ENCODE results near the gene TMED6.

TMED6 gene

DNA sequence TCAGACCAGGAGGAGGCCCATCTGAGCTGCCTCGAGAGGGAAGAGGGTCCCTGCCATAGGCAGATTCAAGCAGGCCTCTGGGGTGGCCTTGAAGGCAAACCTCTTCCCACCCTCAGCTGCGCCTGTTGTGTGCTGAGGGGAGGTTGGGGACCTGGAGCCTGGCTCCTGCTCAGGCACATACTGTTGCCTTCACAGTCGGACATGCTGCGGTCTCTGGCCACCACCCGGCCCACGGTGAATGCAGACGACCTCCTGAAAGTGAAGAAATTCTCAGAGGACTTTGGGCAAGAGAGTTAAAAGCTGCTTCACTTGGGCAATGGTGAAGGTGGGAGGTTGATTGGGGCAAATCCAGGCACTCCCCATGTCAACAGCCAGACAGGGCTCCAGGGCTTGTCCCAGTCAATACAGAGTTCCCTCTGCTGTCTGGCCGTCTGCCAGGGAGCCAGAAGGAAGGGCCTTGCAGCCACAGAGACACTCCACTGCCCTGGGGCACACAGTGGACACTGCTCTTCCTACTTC, 27.5 kb downstream of the TMED6 start:
- no peak for DNase-seq (ENCODE audit: low spot score)

DNA sequence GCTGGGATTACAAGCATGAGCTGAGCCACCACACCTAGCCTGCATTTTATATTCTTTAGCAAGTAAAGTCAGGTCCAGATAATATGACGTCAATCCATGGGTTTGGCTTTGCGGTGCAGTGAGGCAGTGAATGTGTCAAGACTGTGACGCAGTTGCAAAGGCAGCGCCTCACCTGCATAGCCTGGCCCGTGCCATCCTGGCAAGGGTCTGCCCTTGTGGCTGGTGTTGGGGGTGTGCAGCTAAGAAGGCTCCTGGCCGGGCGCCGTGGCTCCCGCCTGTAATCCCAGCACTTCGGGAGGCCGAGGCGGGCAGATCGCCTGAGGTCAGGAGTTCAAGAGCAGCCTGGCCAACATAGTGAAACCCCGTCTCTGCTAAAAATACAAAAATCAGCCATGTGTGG, 28.2 kb downstream of the TMED6 start:
- no peak for DNase-seq (ENCODE audit: low spot score)

GRCh38 chr16:69322343-69322742, 29.2 kb downstream of the TMED6 start:
- no peak for DNase-seq (ENCODE audit: low spot score)

DNA sequence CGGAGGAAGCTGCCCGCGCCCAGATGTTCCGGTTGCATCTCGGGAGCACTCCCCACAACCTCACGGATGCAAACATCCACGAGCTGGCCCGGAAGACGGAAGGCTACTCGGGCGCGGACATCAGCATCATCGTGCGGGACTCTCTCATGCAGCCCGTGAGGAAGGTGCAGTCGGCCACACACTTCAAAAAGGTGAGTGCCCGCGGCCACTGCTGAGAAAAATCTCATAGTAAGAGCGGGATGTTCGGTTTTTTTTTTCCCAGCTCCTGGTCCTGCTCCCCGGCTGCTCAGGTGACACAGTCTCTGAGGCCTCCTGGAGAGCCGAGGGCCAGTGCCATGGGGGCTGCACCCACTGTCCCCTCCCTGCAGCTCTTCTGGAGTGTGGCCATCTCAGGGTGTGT, 30.5 kb downstream of the TMED6 start:
- DNase-seq (ENCODE audit: low spot score) = no peak

DNA sequence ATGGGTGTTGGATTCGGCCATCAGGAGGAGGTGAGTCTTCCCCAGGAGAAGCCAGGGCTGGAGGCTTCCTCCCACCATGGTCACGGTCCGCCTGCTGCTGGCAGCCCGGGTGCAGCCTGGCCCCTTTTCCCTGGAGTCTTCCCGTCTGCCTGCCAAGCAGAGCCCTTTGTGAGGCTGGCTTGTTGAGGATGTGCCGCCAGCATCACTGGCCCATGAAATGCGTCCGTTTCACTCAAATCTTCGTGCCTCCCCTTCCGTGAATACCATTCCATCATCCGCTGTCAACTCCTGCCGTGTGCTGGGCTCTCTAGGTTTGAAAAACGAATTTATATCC, 30.9 kb downstream of the TMED6 start:
- no peak for DNase-seq (ENCODE audit: low spot score)

- no peak for DNase-seq (ENCODE audit: low spot score)
Observed at GRCh38 chr16:69319826-69320739, 31.5 kb downstream of the TMED6 start.

- DNase-seq (ENCODE audit: low spot score) = no peak
Observed at GRCh38 chr16:69319381-69319780, 32.2 kb downstream of the TMED6 start.

- no peak for DNase-seq (ENCODE audit: low spot score)
Observed at GRCh38 chr16:69318911-69319289, 32.7 kb downstream of the TMED6 start.

DNA sequence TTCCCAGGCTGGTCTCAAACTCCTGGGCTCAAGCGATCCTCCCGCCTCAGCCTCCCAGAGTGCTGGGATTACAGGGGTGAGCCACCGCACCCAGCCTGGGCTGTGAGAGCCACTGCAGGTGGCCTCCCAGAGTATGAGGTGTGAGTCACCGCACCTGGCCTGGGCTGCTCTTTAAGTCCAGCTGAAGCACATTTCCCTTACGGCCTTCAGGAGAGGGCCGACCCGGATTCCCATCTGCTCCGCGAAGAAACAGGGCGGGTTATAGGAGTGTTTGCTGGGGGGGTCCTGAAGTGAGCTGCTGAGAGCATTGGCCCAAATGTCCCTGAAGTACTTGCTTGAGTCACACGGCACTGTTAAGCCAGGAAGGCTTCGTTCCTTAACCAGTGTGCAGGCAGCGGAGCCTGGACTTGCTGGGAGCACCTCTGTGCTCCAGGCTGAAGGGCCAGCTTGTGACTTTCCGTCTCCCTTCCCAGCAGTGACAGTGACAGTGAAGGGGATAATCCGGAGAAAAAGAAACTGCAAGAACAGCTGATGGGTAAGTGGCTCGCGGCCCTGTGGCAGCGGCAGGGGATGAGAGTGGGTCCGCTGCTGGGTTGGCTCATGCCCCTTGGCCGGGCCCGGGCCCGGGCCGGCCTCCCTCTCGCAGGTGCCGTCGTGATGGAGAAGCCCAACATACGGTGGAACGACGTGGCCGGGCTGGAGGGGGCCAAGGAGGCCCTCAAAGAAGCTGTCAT, 33.2 kb downstream of the TMED6 start:
- no peak for DNase-seq (ENCODE audit: low spot score)

- DNase-seq (ENCODE audit: low spot score) = no peak
Observed at GRCh38 chr16:69316595-69317034, 35.0 kb downstream of the TMED6 start.

- no peak for DNase-seq (ENCODE audit: low spot score)
Observed at GRCh38 chr16:69315486-69316311, 35.9 kb downstream of the TMED6 start.

GRCh38 chr16:69314534-69314933, 37.1 kb downstream of the TMED6 start:
- DNase-seq (ENCODE audit: low spot score) = no peak

DNA sequence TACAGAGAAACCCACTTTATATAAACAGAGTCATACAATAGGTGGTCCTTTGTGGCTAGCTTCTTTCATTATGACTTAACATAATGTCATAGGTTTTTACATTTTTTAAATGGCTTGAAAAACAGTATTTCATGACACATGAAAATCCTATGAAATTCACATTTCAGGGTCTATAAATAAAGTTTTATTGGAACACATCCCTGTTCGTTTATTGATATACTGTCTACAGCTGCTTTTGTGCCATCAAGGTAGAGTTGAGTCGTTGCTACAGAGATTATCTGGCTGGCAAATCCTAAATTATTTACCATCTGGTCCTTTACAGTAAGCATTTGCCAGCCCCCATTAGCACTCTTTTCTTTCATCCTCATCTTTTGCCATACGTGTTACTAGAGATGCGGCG, 38.1 kb downstream of the TMED6 start:
- DNase-seq (ENCODE audit: low spot score) = no peak

GRCh38 chr16:69311533-69312387, 39.8 kb downstream of the TMED6 start:
- peak; percentile 57 for DNase-seq (ENCODE audit: low spot score)

DNA sequence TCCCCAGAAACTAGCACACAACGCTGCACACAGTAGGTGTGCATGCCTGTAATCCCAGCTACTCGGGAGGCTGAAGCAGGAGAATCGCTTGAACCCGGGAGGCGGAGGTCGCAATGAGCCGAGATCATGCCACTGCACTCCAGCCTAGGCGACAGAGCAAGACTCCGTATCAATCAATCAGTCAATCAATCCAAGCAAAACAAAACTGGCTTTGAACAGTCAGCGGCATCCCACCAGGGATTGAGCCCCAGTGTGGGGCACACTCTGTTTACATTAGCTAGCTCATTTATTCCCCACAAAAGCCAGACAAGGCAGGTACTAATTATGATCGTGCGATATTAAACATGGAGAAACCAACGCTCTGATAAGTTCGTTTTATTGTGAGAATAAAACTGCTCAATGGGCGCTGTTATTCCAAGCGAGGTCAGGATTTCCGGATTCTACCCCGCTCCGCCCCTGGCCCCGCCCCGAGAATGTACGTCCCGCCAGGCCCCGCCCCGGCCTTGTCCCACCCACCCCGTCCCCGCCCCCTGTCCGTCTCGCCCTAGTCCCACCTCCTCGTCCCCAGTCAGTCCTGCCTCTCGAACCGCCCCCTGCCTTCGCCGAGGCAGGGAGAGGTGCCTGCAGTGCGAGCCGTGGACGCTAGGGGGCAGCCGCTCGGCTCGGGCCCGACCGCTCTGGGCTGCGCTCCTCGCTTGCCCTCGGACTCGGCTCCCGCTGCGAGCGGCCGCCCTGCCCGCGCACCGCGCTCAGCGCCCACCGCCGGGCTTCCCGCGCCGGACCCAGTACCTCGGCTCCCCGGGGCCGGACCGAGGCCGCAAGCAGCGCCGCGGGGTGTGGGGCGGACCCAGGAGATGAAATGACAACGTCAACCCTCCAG, 40.7 kb downstream of the TMED6 start, which contains the start of gene VPS4A:
TSS of gene VPS4A (plus strand) at position 698 of the 880 bp plus-strand sequence. CDS start at position 860, 162 bp downstream.
- DNase-seq (ENCODE audit: low spot score) = peak; percentile 99

DNA sequence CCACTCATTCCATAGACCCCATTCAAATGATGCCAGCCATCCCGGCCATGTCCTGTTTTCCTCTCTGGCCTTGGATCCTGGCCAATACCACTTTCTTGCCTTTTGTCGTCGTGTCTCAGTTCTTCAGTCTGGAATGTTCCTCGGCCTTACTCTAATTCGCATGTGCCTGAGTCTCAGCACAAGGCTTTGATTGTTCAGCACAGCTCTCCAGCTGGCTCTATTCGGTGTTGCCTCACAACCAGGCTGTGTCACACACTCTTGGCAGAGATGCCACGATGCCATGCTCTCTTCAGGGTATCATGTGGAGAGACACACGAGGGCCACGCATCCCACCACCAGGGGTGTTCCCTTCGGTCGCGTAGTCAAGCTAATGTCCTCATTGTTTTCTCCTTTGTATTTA, 42.3 kb downstream of the TMED6 start:
- no peak for DNase-seq (ENCODE audit: low spot score)

DNA sequence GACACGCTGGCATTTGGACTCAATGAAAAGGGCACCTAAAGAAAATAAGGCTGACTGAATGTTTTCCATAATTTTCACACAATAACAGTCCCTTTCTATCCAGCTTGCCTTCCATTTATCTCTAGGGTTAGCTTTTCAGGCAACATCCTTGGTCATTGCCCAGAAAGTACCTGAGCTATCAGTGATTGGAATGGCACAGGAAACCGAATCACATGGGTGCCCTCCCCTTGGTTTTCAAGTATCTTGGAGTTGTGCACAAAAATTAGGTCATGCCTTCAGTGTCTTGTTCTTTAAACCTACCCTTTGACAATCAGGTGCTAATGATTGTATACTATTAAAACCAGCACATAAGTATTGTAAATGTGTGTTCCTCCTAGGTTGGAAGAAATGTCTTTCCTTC, 43.7 kb downstream of the TMED6 start:
- no peak for DNase-seq (ENCODE audit: low spot score)

DNA sequence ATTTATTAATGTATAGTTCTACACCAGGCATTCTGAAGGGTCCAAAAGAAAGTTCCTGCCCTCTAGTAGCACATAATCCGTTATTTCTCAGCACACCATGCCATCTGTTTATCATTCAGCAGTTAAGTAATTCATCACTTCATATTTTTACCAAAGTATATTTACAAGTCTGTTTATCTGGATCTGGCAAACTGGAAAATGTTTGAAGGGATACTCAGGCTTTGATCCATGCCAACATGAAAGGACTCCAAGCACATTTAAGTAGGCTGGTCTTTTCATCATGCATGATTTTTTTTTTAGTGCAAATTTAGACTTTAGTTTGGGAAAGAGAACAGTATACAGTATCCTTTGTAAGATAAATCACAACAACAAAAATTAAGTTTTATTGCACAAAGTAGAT, 44.5 kb downstream of the TMED6 start:
- no peak for DNase-seq (ENCODE audit: low spot score)

DNA sequence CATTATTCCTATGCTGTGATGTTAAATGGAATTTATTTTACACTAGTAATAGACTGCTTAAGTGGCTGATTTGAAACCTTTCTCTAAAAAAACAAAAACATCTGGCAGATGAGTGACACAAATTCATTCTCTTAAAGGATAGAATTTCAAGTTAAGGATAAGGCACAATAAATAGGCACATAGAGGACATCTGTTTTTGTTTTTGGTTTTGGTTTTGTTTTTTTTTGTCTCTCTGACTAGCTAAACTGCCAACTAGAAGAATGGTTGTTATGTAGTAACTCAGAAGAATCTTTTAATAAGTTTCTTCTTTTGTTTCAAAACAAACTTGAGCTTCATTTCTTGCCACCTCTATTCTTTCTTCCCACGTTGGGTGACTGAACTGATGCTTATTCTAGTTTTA, 45.6 kb downstream of the TMED6 start:
- no peak for DNase-seq (ENCODE audit: low spot score)

DNA sequence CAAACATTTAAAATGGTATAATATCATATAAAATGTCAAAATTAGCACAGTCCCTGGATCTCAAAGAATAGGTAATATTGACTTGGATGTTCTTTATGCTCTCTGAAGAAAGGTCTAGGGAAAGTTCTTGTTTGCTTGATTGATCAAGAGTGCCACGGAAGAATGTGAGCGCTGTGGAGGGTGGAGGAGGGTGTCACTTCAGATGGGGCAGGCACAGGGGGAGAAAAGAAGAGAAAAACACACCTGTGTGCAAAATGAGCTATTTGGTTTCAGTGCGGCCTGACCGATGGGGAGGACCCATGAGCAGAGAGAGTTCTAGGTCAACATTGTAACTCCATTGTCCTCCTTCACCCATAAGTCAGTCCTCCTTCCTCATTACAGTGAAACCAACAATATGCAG, 49.3 kb downstream of the TMED6 start:
- no peak for DNase-seq (ENCODE audit: low spot score)

Data from AG08396 (cell line).